Measurements from ENCODE around the gene TXN2.
"Not testable (repeated sequence)": the region's sequence is repeated elsewhere in the genome, so short reads cannot be mapped to it uniquely, and the experiment has no call there.

TXN2 gene, protein sequence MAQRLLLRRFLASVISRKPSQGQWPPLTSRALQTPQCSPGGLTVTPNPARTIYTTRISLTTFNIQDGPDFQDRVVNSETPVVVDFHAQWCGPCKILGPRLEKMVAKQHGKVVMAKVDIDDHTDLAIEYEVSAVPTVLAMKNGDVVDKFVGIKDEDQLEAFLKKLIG

DNA sequence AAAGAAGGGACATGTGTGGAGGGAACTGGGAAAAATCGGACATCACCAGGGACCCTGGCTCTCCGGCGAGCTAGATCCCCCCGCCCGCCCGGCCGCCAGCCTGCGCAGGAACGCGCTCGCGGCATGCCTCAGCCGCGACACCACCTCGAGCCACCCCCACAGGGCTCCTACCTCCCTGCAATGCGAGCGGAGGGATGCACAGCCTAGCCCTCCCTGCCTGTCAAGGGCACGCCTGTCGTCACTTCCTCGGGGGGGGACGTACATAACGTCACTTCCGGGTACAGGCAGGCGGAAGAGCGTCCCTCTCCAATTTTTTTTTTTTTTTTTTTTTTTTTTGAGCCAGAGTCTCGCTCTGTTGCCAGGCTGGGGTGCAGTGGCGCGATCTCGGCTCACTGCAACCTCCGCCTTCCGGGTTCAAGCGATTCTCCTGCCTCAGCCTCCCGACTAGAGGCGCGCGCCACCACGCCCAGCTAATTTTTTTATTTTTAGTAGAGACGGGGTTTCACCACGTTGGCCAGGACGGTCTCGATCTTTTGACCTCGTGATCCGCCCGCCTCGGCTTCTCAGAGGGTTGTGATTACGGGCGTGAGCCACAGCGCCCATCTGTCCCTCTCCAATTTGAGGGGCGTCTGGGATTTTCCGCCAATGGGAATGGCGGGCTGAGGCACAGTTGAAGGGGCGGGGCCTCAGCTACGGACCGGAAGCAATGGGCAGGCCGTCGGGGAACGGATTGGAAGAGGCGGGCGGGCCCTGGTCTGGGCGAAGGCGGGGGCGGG lies at the start of gene TXN2:
TSS of gene TXN2 (minus strand) at position 248 of the 776 bp plus-strand sequence. CDS start 803 bp downstream, outside the sequence.
- H3K27me3 ChIP-seq = no peaks in the 10 kb centered on the region
- peak within 1 kb of the TSS; percentile 94 to 99 (median 97) for H3K27ac ChIP-seq
- H3K4me3 ChIP-seq = peak within 1 kb of the TSS; percentile 62 to 79 (median 70)
- peak within 1 kb of the TSS; percentile 85 to 99 (median 92) for H3K4me2 ChIP-seq
- no peaks in the 10 kb centered on the region for H4K20me1 ChIP-seq
- peaks cover 0 to 4% (median under 1%) of the 10 kb centered on the region in 11 experiments; a peak in 9 of 22 replicates for H3K9me3 ChIP-seq (replicated peaks in 1 of 11)
- H3K9ac ChIP-seq = peak within 1 kb of the TSS; percentile 86 to 98 (median 92)
- H3K4me1 ChIP-seq = peaks cover 21 to 42% (median 29%) of the 10 kb centered on the region in 10 experiments
- TF ChIP-seq Cebpa-rat (IDR thresholded peaks at IDR 0.05) = no peak
- peaks cover 33 to 48% (median 40%) of the 10 kb centered on the region in 11 experiments for H3K36me3 ChIP-seq

DNA sequence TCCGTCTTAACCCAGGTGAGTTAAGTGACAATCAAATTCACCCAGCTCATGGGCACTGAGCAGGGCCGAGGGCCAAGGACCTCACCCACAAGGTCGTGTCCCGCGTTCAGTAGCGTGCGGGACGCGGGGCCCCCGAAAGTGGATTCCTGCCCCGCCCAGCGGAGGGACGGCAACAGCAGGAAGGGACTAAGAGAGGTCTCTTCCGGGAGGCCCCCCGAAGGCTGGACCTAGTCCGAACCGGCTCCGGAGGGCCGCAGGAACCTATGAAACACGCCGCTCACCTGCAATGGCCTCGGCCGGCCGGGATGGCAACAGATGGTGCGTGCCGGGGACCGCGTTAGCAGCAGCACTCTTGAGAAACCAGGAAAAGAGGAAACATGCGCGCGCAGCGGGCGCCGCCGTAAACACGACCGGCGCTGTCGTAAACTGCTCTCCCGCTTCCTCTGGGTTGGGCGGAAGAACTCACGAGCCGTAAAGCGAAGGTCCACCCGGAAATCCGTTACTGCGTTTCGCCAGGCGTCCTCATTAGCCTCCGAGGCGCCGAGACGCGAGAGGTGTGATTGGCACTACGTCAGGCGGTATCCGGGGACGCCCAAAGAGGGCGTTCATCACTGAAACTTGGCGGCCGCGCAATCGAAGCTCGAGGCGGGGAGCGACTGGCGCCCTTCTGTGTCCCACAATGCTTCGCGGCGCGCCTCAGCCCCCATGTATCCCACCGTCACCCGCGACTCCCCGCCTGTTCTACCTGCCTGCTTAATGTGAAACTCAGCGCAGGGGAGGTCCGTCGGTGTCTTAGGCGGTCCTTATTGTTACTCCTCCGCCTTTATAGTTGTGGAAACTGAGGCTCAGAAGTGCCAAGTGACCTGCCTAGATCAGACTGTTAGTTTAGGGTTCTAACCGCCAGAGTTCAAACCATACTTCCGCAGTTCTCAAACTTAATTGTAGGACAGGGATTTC lies 47.6 kb upstream of the TXN2 start, which contains the start of gene EIF3D:
TSS of gene EIF3D (minus strand) at position 372 of the 957 bp plus-strand sequence. CDS start 3,045 bp downstream, outside the sequence.
- peak within 1 kb of the TSS; percentile 91 to 96 (median 93) for H3K9ac ChIP-seq
- peaks cover 21 to 32% (median 23%) of the 10 kb centered on the region in 10 experiments for H3K4me1 ChIP-seq
- peaks cover 30 to 43% (median 41%) of the 10 kb centered on the region in 11 experiments; a peak in 20 of 22 replicates for H4K20me1 ChIP-seq
- no peaks in the 10 kb centered on the region for H3K27me3 ChIP-seq
- peaks cover 0 to 10% (median 0%) of the 10 kb centered on the region in 11 experiments; a peak in 4 of 22 replicates for H3K9me3 ChIP-seq (replicated peaks in 1 of 11)
- H3K36me3 ChIP-seq = peaks cover 29 to 40% (median 37%) of the 10 kb centered on the region in 11 experiments
- no peak for TF ChIP-seq Cebpa-rat (IDR thresholded peaks at IDR 0.05)
- peak within 1 kb of the TSS; percentile 89 to 99 (median 97) for H3K4me2 ChIP-seq
- H3K27ac ChIP-seq = peak within 1 kb of the TSS; percentile 87 to 96 (median 92)
- peak within 1 kb of the TSS; percentile 72 to 94 (median 84) for H3K4me3 ChIP-seq

- H4K20me1 ChIP-seq = peaks cover 30 to 50% (median 49%) of the 10 kb centered on the region in 11 experiments; a peak in 20 of 22 replicates
- peak overlapping the region; percentile 87 to 96 (median 92) for H3K27ac ChIP-seq
- H3K4me3 ChIP-seq = peak overlapping the region; percentile 72 to 94 (median 84)
- H3K4me2 ChIP-seq = peak overlapping the region; percentile 87 to 99 (median 97)
- peaks cover 21 to 35% (median 23%) of the 10 kb centered on the region in 10 experiments for H3K4me1 ChIP-seq
- H3K36me3 ChIP-seq = peaks cover 36 to 47% (median 44%) of the 10 kb centered on the region in 11 experiments
- TF ChIP-seq Cebpa-rat (IDR thresholded peaks at IDR 0.05) = no peak
- peaks cover 0 to 4% (median 0%) of the 10 kb centered on the region in 11 experiments; a peak in 1 of 22 replicates for H3K9me3 ChIP-seq (replicated peaks in 1 of 11)
- peak overlapping the region; percentile 91 to 96 (median 93) for H3K9ac ChIP-seq
- no peaks in the 10 kb centered on the region for H3K27me3 ChIP-seq
Observed at GRCh38 chr22:36528341-36528740, 46.9 kb upstream of the TXN2 start.

DNA sequence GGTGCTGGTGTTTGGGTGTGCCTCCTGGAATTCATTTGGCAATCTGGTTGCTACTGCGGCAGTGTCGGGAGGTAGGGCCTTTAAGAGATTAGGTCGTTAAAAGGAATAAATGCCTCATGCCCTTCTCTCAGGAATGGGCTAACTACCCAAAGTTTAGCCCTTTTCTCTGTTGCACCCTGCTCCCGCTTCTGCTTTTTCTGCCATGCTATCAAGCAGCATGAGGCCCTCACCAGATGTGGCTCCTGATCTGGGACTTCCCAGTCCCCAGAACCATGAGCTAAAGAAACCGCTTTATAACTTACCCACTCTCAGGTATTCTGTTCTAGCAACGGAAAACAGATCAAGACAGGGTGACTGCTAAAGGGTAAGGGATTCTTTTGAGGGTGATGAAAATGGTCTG lies 41.2 kb upstream of the TXN2 start:
- Histone ChIP-seq H3K36me3 (peaks cover 89 to 100% (median 100%) of the 10 kb centered on the region in 11 experiments), H3K9ac (no peak overlapping the region; a peak in 1 of 22 replicates), H3K4me1 (peaks cover 12 to 70% (median 34%) of the 10 kb centered on the region in 10 experiments), H3K27me3 (no peaks in the 10 kb centered on the region), H3K9me3 (replicated peaks in 1 of 11) (no peaks in the 10 kb centered on the region), H3K4me3 (no peak overlapping the region), H4K20me1 (peaks cover 62 to 100% (median 99%) of the 10 kb centered on the region in 11 experiments; a peak in 21 of 22 replicates), H3K27ac (no peak overlapping the region), H3K4me2 (peak overlapping the region in 1 of 11 experiments; percentile 9; a peak in 1 of 22 replicates)
- TF ChIP-seq Cebpa-rat (IDR thresholded peaks at IDR 0.05) = no peak

GRCh38 chr22:36520423-36520822 lies 39.0 kb upstream of the TXN2 start:
- Histone ChIP-seq H3K9me3 (replicated peaks in 1 of 11) (no peaks in the 10 kb centered on the region), H3K27ac (peak overlapping the region in 4 of 11 experiments; percentile 27 to 46 (median 30); a peak in 5 of 22 replicates), H3K4me2 (peak overlapping the region in 7 of 11 experiments; percentile 25 to 81 (median 61); a peak in 13 of 22 replicates), H3K9ac (peak overlapping the region in 2 of 11 experiments; percentile 9 to 13; a peak in 3 of 22 replicates), H3K36me3 (peaks cover 96 to 100% (median 100%) of the 10 kb centered on the region in 11 experiments), H4K20me1 (peaks cover 42 to 99% (median 96%) of the 10 kb centered on the region in 11 experiments; a peak in 21 of 22 replicates), H3K27me3 (no peaks in the 10 kb centered on the region), H3K4me3 (no peak overlapping the region), H3K4me1 (peaks cover 0 to 52% (median 23%) of the 10 kb centered on the region in 10 experiments; a peak in 14 of 20 replicates)
- TF ChIP-seq Cebpa-rat (IDR thresholded peaks at IDR 0.05) = no peak

DNA sequence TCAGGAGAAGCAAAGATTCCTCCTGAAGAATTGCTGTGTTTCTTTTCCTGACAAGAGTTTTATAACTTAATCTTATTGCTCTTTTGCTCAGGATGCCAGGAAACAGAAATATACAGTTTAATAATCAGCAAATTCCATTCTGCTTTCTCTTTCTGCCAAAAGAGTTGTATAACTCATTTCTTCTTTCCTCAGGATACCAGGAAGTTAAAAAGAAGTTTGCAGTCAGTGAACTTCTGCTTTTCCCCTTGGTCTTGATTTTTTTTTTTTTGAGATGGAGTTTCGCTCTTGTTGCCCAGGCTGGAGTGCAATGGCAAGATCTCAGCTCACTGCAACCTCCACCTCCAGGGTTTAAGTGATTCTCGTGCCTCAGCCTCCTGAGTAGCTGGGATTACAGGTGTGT lies 38.5 kb upstream of the TXN2 start:
- peak overlapping the region in 7 of 11 experiments; percentile 25 to 81 (median 61); a peak in 13 of 22 replicates for H3K4me2 ChIP-seq
- H3K27ac ChIP-seq = peak overlapping the region in 6 of 11 experiments; percentile 1 to 46 (median 31); a peak in 9 of 22 replicates
- peak overlapping the region in 2 of 11 experiments; percentile 6 to 27; a peak in 1 of 22 replicates for H3K9ac ChIP-seq
- not testable (repeated sequence) for H3K9me3 ChIP-seq (replicated peaks in 1 of 11); H3K27me3 ChIP-seq; H3K4me3 ChIP-seq
- peaks cover 96 to 100% (median 100%) of the 10 kb centered on the region in 11 experiments for H3K36me3 ChIP-seq
- peaks cover 0 to 55% (median 23%) of the 10 kb centered on the region in 10 experiments; a peak in 14 of 20 replicates for H3K4me1 ChIP-seq
- H4K20me1 ChIP-seq = peaks cover 40 to 99% (median 96%) of the 10 kb centered on the region in 11 experiments; a peak in 21 of 22 replicates

- Histone ChIP-seq H3K4me1 (peaks cover 0 to 41% (median 4%) of the 10 kb centered on the region in 10 experiments; a peak in 14 of 20 replicates), H3K4me3 (no peak overlapping the region), H3K4me2 (peak overlapping the region in 1 of 11 experiments; percentile 32; a peak in 1 of 22 replicates), H3K9me3 (replicated peaks in 1 of 11) (no peaks in the 10 kb centered on the region), H3K9ac (peak overlapping the region in 1 of 11 experiments; percentile 16; a peak in 1 of 22 replicates), H4K20me1 (peaks cover 39 to 99% (median 89%) of the 10 kb centered on the region in 11 experiments; a peak in 21 of 22 replicates), H3K36me3 (peaks cover 95 to 100% (median 100%) of the 10 kb centered on the region in 11 experiments), H3K27ac (no peak overlapping the region; a peak in 1 of 22 replicates), H3K27me3 (no peaks in the 10 kb centered on the region)
- TF ChIP-seq Cebpa-rat (IDR thresholded peaks at IDR 0.05) = no peak
Observed at GRCh38 chr22:36514766-36515165, 33.3 kb upstream of the TXN2 start.
